ENCODE data around the gene PIPOX.

The PIPOX gene

GRCh38 chr17:29090750-29091605 lies 48.0 kb downstream of the PIPOX start:
- no peak overlapping the region for H3K27ac ChIP-seq
- no peak overlapping the region for H3K4me3 ChIP-seq

- H3K4me3 ChIP-seq, result no peak overlapping the region
- H3K27ac ChIP-seq, result no peak overlapping the region
These were observed 48.8 kb downstream of the PIPOX start for GRCh38 chr17:29091606-29092289.

- H3K4me3 ChIP-seq, result no peak overlapping the region
- H3K27ac ChIP-seq, result no peak overlapping the region
These were observed 50.3 kb downstream of the PIPOX start for GRCh38 chr17:29093090-29093871.

- Histone ChIP-seq H3K27ac (no peak overlapping the region), H3K4me3 (no peak overlapping the region)
These were observed 51.3 kb downstream of the PIPOX start for GRCh38 chr17:29094101-29094708.

GRCh38 chr17:29095439-29095838 lies 52.5 kb downstream of the PIPOX start:
- no peak overlapping the region for H3K4me3 ChIP-seq
- H3K27ac ChIP-seq, result no peak overlapping the region

GRCh38 chr17:29096094-29096493 lies 53.2 kb downstream of the PIPOX start:
- no peak overlapping the region for H3K4me3 ChIP-seq
- H3K27ac ChIP-seq, result no peak overlapping the region

- Histone ChIP-seq H3K4me3 (no peak overlapping the region), H3K27ac (peak overlapping the region in 5 of 21 experiments; percentile 3 to 69 (median 47))
These were observed 56.6 kb downstream of the PIPOX start for GRCh38 chr17:29099527-29099926.

GRCh38 chr17:29100296-29100695 lies 57.4 kb downstream of the PIPOX start:
- peak overlapping the region in 7 of 21 experiments; percentile 3 to 69 (median 46) for H3K27ac ChIP-seq
- no peak overlapping the region for H3K4me3 ChIP-seq

GRCh38 chr17:29102046-29102445 lies 59.1 kb downstream of the PIPOX start:
- Histone ChIP-seq H3K4me3 (no peak overlapping the region), H3K27ac (peak overlapping the region in 6 of 21 experiments; percentile 13 to 62 (median 36))

GRCh38 chr17:29102741-29103181 lies 59.8 kb downstream of the PIPOX start:
- peak overlapping the region in 1 of 21 experiments; percentile 13 for H3K27ac ChIP-seq

GRCh38 chr17:29103341-29103740 lies 60.4 kb downstream of the PIPOX start:
- no peak overlapping the region for H3K4me3 ChIP-seq
- H3K27ac ChIP-seq, result peak overlapping the region in 1 of 21 experiments; percentile 0

More at GRCh38 chr17:29102741-29103181, 59.8 kb downstream of the PIPOX start:
- no peak overlapping the region for H3K4me3 ChIP-seq

All from skin epidermis (tissue), 12 donors.